Stimulated activated CD8-positive, alpha-beta memory T cell treated with anti-CD3 and anti-CD28 coated beads, Interleukin-7, amount 100 ng/mL, for 24 hours (primary cell): ENCODE data around the gene CEND1.
"Not testable (repeated sequence)": the region's sequence is repeated elsewhere in the genome, so short reads cannot be mapped to it uniquely, and the experiment has no call there.

Source experiments
- DNase-seq: peaks from one replicate; pipeline ENCODE4 v3.0.0-alpha.2; 2020; ENCODE audit warnings: low read depth

The CEND1 gene

DNA sequence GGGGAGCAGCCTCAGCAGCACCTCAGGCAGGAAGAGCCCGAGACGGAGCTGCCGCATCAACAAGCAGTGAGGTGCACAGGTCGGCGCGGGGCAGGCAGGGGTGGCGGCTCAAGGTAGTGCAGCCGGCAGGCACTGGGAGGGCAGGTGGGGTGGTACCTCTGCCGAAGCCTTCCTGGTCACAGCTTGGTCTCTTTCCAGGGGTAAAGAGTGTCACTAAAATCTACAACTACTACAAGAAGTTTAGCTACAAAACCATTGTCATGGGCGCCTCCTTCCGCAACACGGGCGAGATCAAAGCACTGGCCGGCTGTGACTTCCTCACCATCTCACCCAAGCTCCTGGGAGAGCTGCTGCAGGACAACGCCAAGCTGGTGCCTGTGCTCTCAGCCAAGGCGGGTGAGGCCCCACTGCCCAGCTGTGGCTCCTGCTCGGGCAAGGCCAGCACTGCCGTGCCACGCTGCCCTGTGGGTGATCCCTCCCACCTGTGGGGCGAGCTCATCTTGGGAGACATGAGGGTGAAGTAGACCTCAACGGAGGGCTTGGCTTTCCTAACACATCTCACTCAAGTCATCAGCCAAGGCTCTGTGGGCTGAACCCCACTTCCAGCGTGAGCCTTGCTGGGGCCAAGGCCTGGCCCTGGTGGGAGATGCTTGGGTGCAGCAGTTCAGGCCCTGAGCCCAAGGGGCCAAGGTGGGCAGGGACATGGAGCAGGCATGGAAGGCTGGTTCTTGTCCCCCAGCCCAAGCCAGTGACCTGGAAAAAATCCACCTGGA is 26.2 kb downstream of the CEND1 start:
- DNase-seq = no peak

GRCh38 chr11:763073-763463 is 26.8 kb downstream of the CEND1 start:
- no peak for DNase-seq

GRCh38 chr11:762421-763072 is 27.3 kb downstream of the CEND1 start:
- no peak for DNase-seq

DNA sequence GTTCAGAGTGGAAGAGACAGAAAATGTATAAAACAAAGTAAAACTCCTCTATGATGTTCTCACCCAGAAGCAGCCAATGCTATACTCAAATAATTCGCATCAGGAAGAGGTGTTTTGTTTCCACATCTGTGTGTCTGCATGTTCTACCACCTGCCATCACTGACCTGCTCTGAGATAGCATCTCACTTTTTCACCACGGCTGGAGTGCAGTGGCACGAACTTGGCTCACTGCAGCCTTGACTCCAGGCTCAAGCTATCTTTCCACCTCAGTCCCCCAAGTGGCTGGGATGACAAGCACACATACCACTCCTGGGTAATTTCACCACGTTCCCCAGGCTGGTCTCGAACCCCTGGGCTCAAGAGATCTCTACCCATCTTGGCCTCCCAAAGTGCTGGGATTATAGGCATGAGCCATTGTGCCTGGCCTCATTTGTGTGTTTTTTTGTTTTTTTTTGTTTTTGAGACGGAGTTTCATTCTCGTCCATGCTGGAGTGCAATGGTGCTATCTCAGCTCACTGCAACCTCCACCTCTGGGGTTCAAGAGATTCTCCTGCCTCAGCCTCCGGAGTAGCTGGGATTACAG is 28.3 kb downstream of the CEND1 start:
- DNase-seq = no peak

- no peak for DNase-seq
Observed at GRCh38 chr11:760236-760635, 29.7 kb downstream of the CEND1 start.

GRCh38 chr11:749731-750130 is 40.2 kb downstream of the CEND1 start:
- DNase-seq = no peak

DNA sequence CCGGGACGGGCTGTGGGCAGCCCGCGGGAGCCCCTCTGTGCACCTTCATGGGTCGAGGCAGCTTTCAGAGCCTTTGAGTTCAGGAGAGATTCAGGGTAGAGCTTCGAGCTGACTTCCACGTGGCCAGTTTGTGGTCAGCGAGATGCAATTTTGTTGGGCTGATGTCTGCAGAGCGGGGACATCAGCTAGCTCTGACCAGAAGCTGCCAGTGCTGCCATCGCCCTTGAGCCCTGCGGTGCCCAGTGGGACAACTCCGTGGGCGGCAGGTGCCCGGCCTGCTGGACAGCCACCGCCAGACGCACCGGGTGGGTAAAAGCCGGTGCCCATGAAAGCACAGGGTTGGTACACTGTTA is 41.9 kb downstream of the CEND1 start:
- no peak for DNase-seq

DNA sequence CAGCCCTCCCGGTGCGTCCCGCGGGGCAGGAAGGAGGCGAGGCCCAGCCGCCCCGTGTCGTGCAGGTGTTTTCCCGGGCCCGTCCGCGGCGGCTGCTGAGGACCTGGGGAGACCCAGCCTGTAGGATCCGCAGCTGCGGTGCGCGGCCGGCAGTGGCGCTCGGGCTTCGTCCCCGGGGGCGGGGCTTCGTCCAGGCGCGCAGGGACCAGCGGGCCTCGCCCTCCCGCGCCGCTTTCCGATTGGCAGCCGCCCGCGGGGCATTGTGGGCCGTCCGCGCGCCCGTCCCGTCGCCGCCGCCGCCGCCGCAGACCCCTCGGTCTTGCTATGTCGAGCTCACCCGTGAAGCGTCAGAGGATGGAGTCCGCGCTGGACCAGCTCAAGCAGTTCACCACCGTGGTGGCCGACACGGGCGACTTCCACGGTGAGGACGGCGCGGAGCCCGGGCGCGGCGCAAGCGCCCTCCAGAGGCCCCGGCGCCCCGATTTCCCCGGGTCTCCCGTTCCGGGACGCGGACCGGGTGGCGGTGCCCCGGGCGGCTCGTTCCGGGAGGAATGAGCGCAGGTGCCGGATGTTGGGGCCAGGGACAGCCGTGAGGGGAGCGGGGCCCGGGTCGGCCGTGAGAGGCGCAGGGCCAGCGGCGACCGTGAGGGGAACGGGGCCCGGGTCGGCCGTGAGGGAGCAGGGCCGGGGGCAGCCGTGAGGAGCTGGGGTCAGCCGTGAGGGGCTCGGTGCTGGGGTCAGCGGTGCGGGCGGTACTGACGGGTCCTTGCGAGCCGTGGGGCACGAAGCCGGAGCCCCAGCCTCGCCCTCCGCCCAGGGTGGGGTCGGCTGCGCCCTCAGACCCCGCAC is 42.5 kb downstream of the CEND1 start, which contains the start of gene TALDO1:
Gene TALDO1, plus strand, starts transcription at position 307 of the 849 bp plus-strand sequence. Its CDS starts 18 bp downstream, at position 325.
- peak; percentile 69 for DNase-seq

GRCh38 chr11:746289-747157 is 43.4 kb downstream of the CEND1 start:
- no peak for DNase-seq

- DNase-seq = no peak
Observed at GRCh38 chr11:745428-745827, 44.5 kb downstream of the CEND1 start.

- DNase-seq = no peak
Observed at GRCh38 chr11:742571-743201, 47.2 kb downstream of the CEND1 start.

DNA sequence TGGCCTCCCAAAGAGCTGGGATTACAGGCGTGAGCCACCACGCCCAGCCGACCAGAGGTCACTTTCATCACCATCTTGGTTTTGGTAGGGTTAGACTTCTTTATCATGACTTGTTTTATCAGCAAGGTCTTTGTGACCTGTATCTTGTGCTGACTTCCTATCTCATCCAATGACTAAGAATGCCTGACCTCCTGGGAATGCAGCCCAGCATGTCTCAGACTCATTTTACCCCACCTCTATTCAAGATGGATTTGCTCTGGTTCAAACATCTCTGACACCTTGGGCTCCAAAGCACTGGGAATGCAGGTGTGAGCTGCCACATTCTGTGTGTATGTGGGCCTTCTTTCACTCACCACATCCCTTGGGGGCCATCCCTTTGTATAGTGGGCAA is 47.7 kb downstream of the CEND1 start:
- no peak for DNase-seq

DNA sequence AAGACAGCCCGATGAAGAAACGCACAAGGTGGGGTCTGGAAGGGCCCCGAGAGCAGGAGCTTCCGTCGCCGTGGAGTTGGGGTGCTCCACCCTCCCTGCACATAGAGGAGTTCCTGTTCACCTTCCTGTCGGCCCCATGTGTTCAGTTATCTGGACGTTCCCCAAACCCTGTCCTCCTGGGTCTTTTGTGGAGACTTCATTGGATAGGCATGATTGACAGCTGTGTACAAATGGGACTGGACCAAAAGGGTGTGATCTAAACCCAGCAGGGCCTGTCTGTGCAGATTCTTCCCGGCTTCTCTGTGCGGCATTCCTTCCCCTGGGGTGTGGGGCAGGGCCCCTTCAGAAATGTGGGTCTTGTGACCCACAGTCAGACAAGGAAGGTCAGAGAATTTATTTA is 52.0 kb downstream of the CEND1 start:
- not testable (repeated sequence) for DNase-seq

DNA sequence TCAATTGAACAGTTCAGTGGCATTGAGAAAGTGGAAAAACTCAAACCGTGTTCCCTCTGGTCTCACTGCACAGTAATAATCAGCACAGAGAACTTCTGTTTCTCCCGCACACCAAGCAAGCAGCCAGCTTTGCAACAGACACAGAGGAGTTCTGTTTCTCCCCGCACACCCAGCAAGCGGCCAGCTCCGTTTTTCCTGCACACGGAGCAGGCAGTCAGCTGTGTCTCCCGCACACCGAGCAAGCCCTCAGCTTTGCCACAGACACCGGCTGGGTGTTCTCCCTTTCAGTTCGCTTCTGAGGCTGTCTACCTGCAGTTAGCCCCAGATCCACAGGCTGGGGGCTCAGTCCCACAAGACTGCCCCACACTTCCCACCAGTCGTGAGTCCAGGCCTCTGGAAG is 52.5 kb downstream of the CEND1 start:
- DNase-seq = no peak
